Mesenchymal stem cell (in vitro differentiated cells and primary cell): ENCODE data around the gene MT2A.

Experiments used
- DNase-seq: peaks from one replicate; pipeline ENCODE4 v3.0.0-alpha.2; 2013
- H2AFZ ChIP-seq: one replicate; pipeline ENCODE4 v1.6.1; 2013; ENCODE audit warnings: low read depth, mild to moderate bottlenecking, control low read depth, inconsistent platforms, low read length, moderate library complexity
- H2AK5ac ChIP-seq: 2 replicates; pipeline ENCODE4 v1.6.1; 2013; ENCODE audit warnings: low read length, moderate library complexity, mild to moderate bottlenecking, inconsistent platforms; ENCODE audit not compliant: severe bottlenecking
- H2BK120ac ChIP-seq: one replicate; pipeline ENCODE4 v1.6.1; 2013; ENCODE audit warnings: low read depth, mild to moderate bottlenecking, inconsistent platforms, low read length, moderate library complexity
- H2BK12ac ChIP-seq, 2 experiments: one replicate each; pipeline ENCODE4 v1.6.1; 2013; ENCODE audit warnings: inconsistent platforms in 2 of 2, low read length in 2 of 2, mild to moderate bottlenecking in 2 of 2, moderate library complexity in 2 of 2, control low read depth in 1 of 2
- H2BK15ac ChIP-seq: one replicate; pipeline ENCODE4 v1.6.1; 2013; ENCODE audit warnings: mild to moderate bottlenecking, low read depth, inconsistent platforms; ENCODE audit not compliant: poor library complexity, severe bottlenecking
- H2BK5ac ChIP-seq: 2 replicates; pipeline ENCODE4 v1.6.1; 2013; ENCODE audit warnings: low read depth, mild to moderate bottlenecking, low read length, control low read depth, inconsistent platforms; ENCODE audit not compliant: poor library complexity, severe bottlenecking
- H3K14ac ChIP-seq, 2 experiments: one replicate each; pipeline ENCODE4 v1.6.1; 2013; ENCODE audit warnings: inconsistent platforms in 2 of 2, low read length in 2 of 2, control low read depth in 1 of 2, mild to moderate bottlenecking in 1 of 2, moderate library complexity in 1 of 2
- H3K18ac ChIP-seq, 2 experiments: one replicate each; pipeline ENCODE4 v1.6.1; 2013; ENCODE audit warnings: inconsistent platforms in 2 of 2, low read length in 2 of 2, control low read depth in 1 of 2, low read depth in 1 of 2, mild to moderate bottlenecking in 1 of 2
- H3K23ac ChIP-seq, 2 experiments: one replicate each; pipeline ENCODE4 v1.6.1; 2013; ENCODE audit warnings: inconsistent platforms in 2 of 2, low read length in 2 of 2, mild to moderate bottlenecking in 2 of 2, moderate library complexity in 2 of 2, control low read depth in 1 of 2
- H3K27ac ChIP-seq: 2 replicates; pipeline ENCODE4 v1.5.1; 2013; ENCODE audit warnings: mild to moderate bottlenecking, moderate library complexity, low read length, control low read depth, inconsistent platforms; ENCODE audit not compliant: poor library complexity, severe bottlenecking
- H3K27me3 ChIP-seq, 2 experiments: 2 replicates each; pipeline versions ENCODE4 v1.6.1 to v1.7.0; 2013; ENCODE audit warnings: low read length in 2 of 2, mild to moderate bottlenecking in 2 of 2, moderate library complexity in 2 of 2, control low read depth in 1 of 2, inconsistent platforms in 1 of 2; ENCODE audit not compliant: control insufficient read depth in 1 of 2, insufficient read depth in 1 of 2
- H3K36me3 ChIP-seq, 2 experiments: 2 replicates each; pipeline versions ENCODE4 v1.6.1 to v1.7.0; 2013; ENCODE audit warnings: low read length in 2 of 2, control low read depth in 1 of 2, inconsistent platforms in 1 of 2, low read depth in 1 of 2, mild to moderate bottlenecking in 1 of 2; ENCODE audit not compliant: insufficient read depth in 2 of 2, control insufficient read depth in 1 of 2
- H3K4ac ChIP-seq, 2 experiments: one replicate each; pipeline ENCODE4 v1.6.1; 2013; ENCODE audit warnings: inconsistent platforms in 2 of 2, low read length in 2 of 2, mild to moderate bottlenecking in 2 of 2, moderate library complexity in 2 of 2, control low read depth in 1 of 2, low read depth in 1 of 2
- H3K4me1 ChIP-seq: 2 replicates; pipeline ENCODE4 v1.6.1; 2013; ENCODE audit warnings: low read depth, low read length, control low read depth; ENCODE audit not compliant: control insufficient read depth, insufficient read depth
- H3K4me2 ChIP-seq: 2 replicates; pipeline ENCODE4 v1.6.1; 2013; ENCODE audit warnings: low read length, mild to moderate bottlenecking, inconsistent platforms; ENCODE audit not compliant: poor library complexity, severe bottlenecking
- H3K4me3 ChIP-seq, 2 experiments: 2 replicates each; pipeline versions ENCODE4 v1.5.1 to v1.7.0; 2013; ENCODE audit warnings: low read length in 2 of 2, mild to moderate bottlenecking in 2 of 2, control low read depth in 1 of 2, low read depth in 1 of 2; ENCODE audit not compliant: insufficient read depth in 1 of 2
- H3K79me1 ChIP-seq: replicated peaks from 2 replicates; pipeline ENCODE4 v1.6.1; 2013; ENCODE audit warnings: mild to moderate bottlenecking, control low read depth, low read length, inconsistent platforms; ENCODE audit not compliant: poor library complexity, severe bottlenecking
- H3K9ac ChIP-seq: 2 replicates; pipeline ENCODE4 v1.7.0; 2013; ENCODE audit warnings: mild to moderate bottlenecking, low read length, moderate library complexity
- H3K9me3 ChIP-seq: 2 replicates; pipeline ENCODE4 v1.7.0; 2013; ENCODE audit warnings: mild to moderate bottlenecking, low read length; ENCODE audit not compliant: control insufficient read depth
- H4K8ac ChIP-seq: one replicate; pipeline ENCODE4 v1.6.1; 2013; ENCODE audit warnings: inconsistent platforms, mild to moderate bottlenecking, low read length, moderate library complexity
- H4K91ac ChIP-seq: one replicate; pipeline ENCODE4 v1.6.1; 2013; ENCODE audit warnings: mild to moderate bottlenecking, low read length, inconsistent platforms
- WGBS: methylation state at CpG from one replicate; pipeline ENCODE4 v1.1.7; 2013; ENCODE audit warnings: mixed read lengths; 5-methylcytosine and 5-hydroxymethylcytosine counted together

MT2A gene

GRCh38 chr16:56601325-56601724, 7.1 kb upstream of the MT2A start:
- no peak overlapping the region for H4K8ac ChIP-seq
- H2AFZ ChIP-seq = peak overlapping the region; percentile 46
- no peak overlapping the region for H2BK120ac ChIP-seq
- peaks cover 5% of the 10 kb centered on the region for H3K4me1 ChIP-seq
- peaks cover 3% of the 10 kb centered on the region for H3K9me3 ChIP-seq
- no peak for DNase-seq
- no peak overlapping the region for H2AK5ac ChIP-seq
- H3K4me3 ChIP-seq = no peak overlapping the region
- H3K4me2 ChIP-seq = no peak overlapping the region
- no peak overlapping the region for H2BK12ac ChIP-seq
- H3K36me3 ChIP-seq = no peaks in the 10 kb centered on the region
- peak overlapping the region in 1 of 2 experiments; percentile 67 for H3K23ac ChIP-seq
- no peak overlapping the region for H4K91ac ChIP-seq
- no peak overlapping the region for H3K14ac ChIP-seq
- no peak overlapping the region for H2BK15ac ChIP-seq
- H3K9ac ChIP-seq = no peak overlapping the region
- H2BK5ac ChIP-seq = no peak overlapping the region
- peaks cover 4% of the 10 kb centered on the region for H3K79me1 ChIP-seq
- 54% methylated on average over 9 of the region's 9 CpGs for WGBS
- H3K4ac ChIP-seq = no peak overlapping the region
- peaks cover 0 to 3% of the 10 kb centered on the region in 2 experiments for H3K27me3 ChIP-seq
- H3K27ac ChIP-seq = no peak overlapping the region
- H3K18ac ChIP-seq = no peak overlapping the region

GRCh38 chr16:56603589-56603988, 4.8 kb upstream of the MT2A start:
- H3K27me3 ChIP-seq = no peaks in the 10 kb centered on the region
- H2BK120ac ChIP-seq = no peak overlapping the region
- H3K27ac ChIP-seq = no peak overlapping the region
- H4K8ac ChIP-seq = no peak overlapping the region
- H3K4me1 ChIP-seq = peaks cover 20% of the 10 kb centered on the region
- H2AK5ac ChIP-seq = no peak overlapping the region
- peak; percentile 60 for DNase-seq
- peak overlapping the region in 1 of 2 experiments; percentile 52 for H2BK12ac ChIP-seq
- H3K14ac ChIP-seq = no peak overlapping the region
- no peaks in the 10 kb centered on the region for H3K9me3 ChIP-seq
- H4K91ac ChIP-seq = no peak overlapping the region
- H3K4me3 ChIP-seq = no peak overlapping the region
- H3K79me1 ChIP-seq = peaks cover 4% of the 10 kb centered on the region
- 64% methylated on average over 4 of the region's 4 CpGs for WGBS
- H3K4ac ChIP-seq = no peak overlapping the region
- H3K23ac ChIP-seq = no peak overlapping the region
- H3K18ac ChIP-seq = no peak overlapping the region
- no peak overlapping the region for H2AFZ ChIP-seq
- H2BK5ac ChIP-seq = no peak overlapping the region
- H3K36me3 ChIP-seq = no peaks in the 10 kb centered on the region
- no peak overlapping the region for H3K4me2 ChIP-seq
- peak overlapping the region; percentile 13 for H3K9ac ChIP-seq
- H2BK15ac ChIP-seq = no peak overlapping the region

- H4K91ac ChIP-seq = peak overlapping the region; percentile 80
- H3K14ac ChIP-seq = no peak overlapping the region
- peak overlapping the region; percentile 73 for H2BK15ac ChIP-seq
- H2AK5ac ChIP-seq = peak overlapping the region; percentile 66
- no peak overlapping the region for H2BK5ac ChIP-seq
- 96% methylated on average over 4 of the region's 4 CpGs for WGBS
- no peak overlapping the region for H3K23ac ChIP-seq
- H3K27me3 ChIP-seq = no peaks in the 10 kb centered on the region
- H3K4me1 ChIP-seq = peaks cover 21% of the 10 kb centered on the region
- H3K4me2 ChIP-seq = no peak overlapping the region
- H4K8ac ChIP-seq = peak overlapping the region; percentile 4
- no peak overlapping the region for H3K27ac ChIP-seq
- H3K4me3 ChIP-seq = no peak overlapping the region
- no peak overlapping the region for H3K9ac ChIP-seq
- H2BK120ac ChIP-seq = peak overlapping the region; percentile 38
- no peaks in the 10 kb centered on the region for H3K9me3 ChIP-seq
- H2BK12ac ChIP-seq = peak overlapping the region in 1 of 2 experiments; percentile 82
- peak overlapping the region in 1 of 2 experiments; percentile 86 for H3K4ac ChIP-seq
- H2AFZ ChIP-seq = no peak overlapping the region
- peaks cover 4% of the 10 kb centered on the region for H3K79me1 ChIP-seq
- DNase-seq = no peak
- H3K36me3 ChIP-seq = no peaks in the 10 kb centered on the region
- H3K18ac ChIP-seq = peak overlapping the region in 1 of 2 experiments; percentile 67
Observed at GRCh38 chr16:56604966-56605365, 3.4 kb upstream of the MT2A start.

GRCh38 chr16:56605475-56605874, 2.9 kb upstream of the MT2A start:
- Histone ChIP-seq H2AFZ (no peak overlapping the region), H2BK120ac (peak overlapping the region; percentile 38), H3K23ac (no peak overlapping the region), H3K4ac (peak overlapping the region; percentile 81 to 86), H3K18ac (peak overlapping the region; percentile 67 to 81), H3K9ac (peak overlapping the region; percentile 84), H3K4me3 (peak overlapping the region in 1 of 2 experiments; percentile 6), H4K91ac (peak overlapping the region; percentile 78), H2BK5ac (no peak overlapping the region), H2BK15ac (no peak overlapping the region), H2AK5ac (peak overlapping the region; percentile 76), H3K14ac (no peak overlapping the region), H3K27me3 (no peaks in the 10 kb centered on the region), H3K27ac (peak overlapping the region; percentile 99), H2BK12ac (peak overlapping the region; percentile 94 to 98), H4K8ac (peak overlapping the region; percentile 76), H3K4me1 (peaks cover 25% of the 10 kb centered on the region), H3K9me3 (no peaks in the 10 kb centered on the region), H3K36me3 (no peaks in the 10 kb centered on the region), H3K79me1 (peaks cover 4% of the 10 kb centered on the region), H3K4me2 (no peak overlapping the region)
- no peak for DNase-seq
- WGBS = 69% methylated on average over 1 of the region's 1 CpG
